ENCODE data around the gene ACSF3. TPM values are rescaled to one million over a fixed set of nuclear protein-coding genes. Genes with fewer than 3 reads are reported as not detected.
"Not testable (repeated sequence)": the region's sequence is repeated elsewhere in the genome, so short reads cannot be mapped to it uniquely, and the experiment has no call there.

Gene ACSF3
- total and polyA plus RNA-seq, 3 donors from 2014 or later: 30.3 to 70.1 (median 61.0) TPM

DNA sequence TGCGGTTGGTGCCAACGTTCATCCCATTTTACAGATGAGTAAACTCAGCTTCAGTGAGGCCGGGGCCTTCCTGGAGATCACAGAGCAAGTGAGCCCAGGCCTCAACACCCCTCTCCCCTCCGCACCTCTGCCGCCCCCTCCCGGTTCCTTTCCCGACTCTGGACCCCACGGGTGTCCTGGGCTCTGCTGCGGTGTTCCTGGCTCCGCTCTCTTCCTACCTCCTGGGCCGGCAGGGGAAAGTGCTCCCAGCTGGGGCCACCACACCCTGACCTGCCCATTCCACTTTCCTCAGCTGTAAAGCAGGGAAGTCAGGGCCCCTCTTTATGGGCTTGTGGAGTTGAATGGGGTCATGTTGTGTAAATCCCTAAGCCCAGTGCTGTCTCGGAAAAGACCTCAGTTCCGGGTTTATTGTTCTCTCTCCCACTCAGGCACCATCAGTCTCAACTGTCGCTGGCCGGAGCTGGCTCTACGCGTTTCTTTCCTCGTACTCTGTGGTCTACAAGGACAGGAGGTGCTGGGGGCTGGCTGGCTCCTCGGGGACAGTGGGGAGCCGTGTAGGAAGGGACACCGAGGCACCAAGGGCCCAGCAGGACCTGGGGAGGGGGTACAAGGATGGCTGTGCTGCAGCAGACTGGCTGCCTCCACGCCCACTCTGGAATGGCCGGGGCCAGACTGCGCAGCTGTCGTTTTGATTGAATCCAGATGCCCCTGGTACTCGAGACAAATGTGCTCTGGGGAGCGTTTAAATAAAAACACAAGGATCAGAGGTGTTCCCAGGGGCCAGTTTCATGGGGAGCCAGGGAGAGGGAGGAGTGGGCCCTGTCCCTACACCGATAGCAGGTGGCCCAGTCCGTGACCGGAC, 21.7 kb upstream of the ACSF3 start:
- H3K27me3 ChIP-seq: no peaks in the 10 kb centered on the region
- WGBS, 2 donors: 49 to 70% methylated on average over 22 to 30 of the region's 30 CpGs
- H3K9me3 ChIP-seq: no peaks in the 10 kb centered on the region
- intact Hi-C loops (cut with DNase I; ENCODE audit: low total_unique reads): no loop called here
- no peak overlapping the region for H3K4me3 ChIP-seq
- no peak overlapping the region for H3K27ac ChIP-seq
- H3K36me3 ChIP-seq (ENCODE audit: low read depth, missing control alignments): no peaks in the 10 kb centered on the region
- TF ChIP-seq CTCF (IDR thresholded peaks at IDR 0.05) (no peak), POLR2A (IDR thresholded peaks at IDR 0.05) (no peak)
- H3K4me1 ChIP-seq: no peaks in the 10 kb centered on the region
- DNase-seq: no peak

DNA sequence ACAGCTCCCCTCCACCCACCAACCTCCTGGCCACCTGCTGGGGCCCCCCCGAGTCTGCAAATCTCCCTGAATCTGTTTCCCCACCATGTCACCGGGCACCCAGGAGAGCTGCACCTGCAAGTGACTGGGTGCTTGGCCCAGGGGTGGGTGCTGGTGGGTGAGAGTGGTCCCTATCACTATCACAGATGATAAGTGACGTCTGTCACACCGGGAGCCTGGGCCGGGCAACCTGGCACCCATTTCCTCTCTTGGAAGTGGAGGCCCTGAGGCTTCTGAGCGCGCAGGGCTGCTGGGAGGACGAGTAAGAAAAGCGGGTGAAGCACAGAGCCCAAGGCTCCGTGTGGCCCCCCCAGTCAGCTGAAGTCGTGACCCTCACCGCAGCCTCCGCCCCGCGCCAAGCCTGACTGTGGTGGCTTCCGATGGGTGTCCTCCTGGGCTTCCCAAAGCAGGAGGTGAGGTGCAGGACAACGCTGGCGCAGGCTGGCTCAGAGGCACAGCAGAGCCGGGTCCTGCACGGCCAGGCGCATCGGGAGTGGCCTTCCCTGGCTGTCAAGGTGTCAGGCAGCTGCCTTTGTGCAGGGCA, 21.0 kb upstream of the ACSF3 start:
- intact Hi-C loops (cut with DNase I; ENCODE audit: low total_unique reads): no loop called here
- H3K4me1 ChIP-seq: no peaks in the 10 kb centered on the region
- H3K36me3 ChIP-seq (ENCODE audit: low read depth, missing control alignments): no peaks in the 10 kb centered on the region
- H3K4me3 ChIP-seq: no peak overlapping the region
- TF ChIP-seq CTCF (IDR thresholded peaks at IDR 0.05) (no peak), POLR2A (IDR thresholded peaks at IDR 0.05) (no peak)
- no peaks in the 10 kb centered on the region for H3K9me3 ChIP-seq
- no peak for DNase-seq
- no peaks in the 10 kb centered on the region for H3K27me3 ChIP-seq
- H3K27ac ChIP-seq: no peak overlapping the region
- WGBS, 2 donors: 76 to 92% methylated on average over 10 to 22 of the region's 22 CpGs

DNA sequence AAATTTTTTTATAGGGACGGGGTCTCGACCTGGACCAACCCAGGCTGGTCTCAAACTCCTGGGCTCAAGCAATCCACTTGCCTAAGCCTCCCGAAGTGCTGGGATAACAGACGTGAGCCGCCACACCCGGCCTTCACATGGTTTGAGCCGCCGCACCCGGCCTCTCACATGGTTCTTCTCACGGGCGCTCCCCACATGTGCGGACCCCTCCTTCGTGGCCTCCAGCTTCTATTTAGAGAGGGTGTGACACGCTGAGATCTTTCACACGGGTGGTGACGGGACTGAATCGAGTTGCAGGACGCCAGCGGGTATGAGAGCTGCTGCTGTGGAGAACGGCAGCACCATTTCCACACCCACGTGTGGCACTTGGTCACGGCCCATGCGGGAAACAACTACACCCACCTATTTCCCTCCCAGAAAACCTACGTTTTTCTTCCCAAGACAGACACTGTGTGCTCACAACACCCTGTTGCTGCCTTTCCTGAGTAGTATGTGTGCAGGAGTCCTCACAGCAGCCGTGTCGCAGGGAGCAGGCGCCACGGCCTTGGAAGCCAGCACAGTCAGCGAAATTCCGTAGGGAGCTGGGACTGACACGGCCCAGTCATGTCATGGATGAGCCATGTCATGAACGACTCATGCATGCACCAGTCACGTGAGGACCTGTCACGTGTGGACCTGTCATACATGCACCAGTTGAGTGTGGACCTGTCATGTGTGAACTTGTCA, 20.1 kb upstream of the ACSF3 start:
- no peaks in the 10 kb centered on the region for H3K9me3 ChIP-seq
- intact Hi-C loops (cut with DNase I; ENCODE audit: low total_unique reads): no loop called here
- WGBS, 2 donors: 88 to 91% methylated on average over 25 to 34 of the region's 34 CpGs
- H3K4me1 ChIP-seq: no peaks in the 10 kb centered on the region
- no peak overlapping the region for H3K27ac ChIP-seq
- H3K36me3 ChIP-seq (ENCODE audit: low read depth, missing control alignments): no peaks in the 10 kb centered on the region
- no peak for TF ChIP-seq POLR2A (IDR thresholded peaks at IDR 0.05)
- no peak for TF ChIP-seq CTCF (IDR thresholded peaks at IDR 0.05)
- DNase-seq: no peak
- no peaks in the 10 kb centered on the region for H3K27me3 ChIP-seq
- H3K4me3 ChIP-seq: no peak overlapping the region

- H3K27ac ChIP-seq; intact Hi-C loops (cut with DNase I; ENCODE audit: low total_unique reads); H3K27me3 ChIP-seq; H3K4me1 ChIP-seq; H3K9me3 ChIP-seq; H3K36me3 ChIP-seq (ENCODE audit: low read depth, missing control alignments); H3K4me3 ChIP-seq; DNase-seq: not testable (repeated sequence)
- WGBS, 2 donors: 92 to 94% methylated on average over 27 to 34 of the region's 35 CpGs
Measured at GRCh38 chr16:89074072-89074674, 19.5 kb upstream of the ACSF3 start.

Measured in testis (tissue), 3 donors.